Uterus (tissue), 4 donors: ENCODE results near the gene MEIOB. TPM values are rescaled to one million over a fixed set of nuclear protein-coding genes. Genes with fewer than 3 reads are reported as not detected.
A peak's percentile ranks its signal among the peaks of the same experiment; 100 is the strongest.

ENCODE experiments used
- DNase-seq, 2 donors: peaks; one replicate each; pipeline ENCODE4 v3.0.0-alpha.2; 2019 to 2020
- H3K27ac ChIP-seq, 2 donors: fragments of 200-600 bp; sonication (generic); 1 replicate in 1 of 2; 2 replicates in 1 of 2; pipeline ENCODE4 v1.5.1; 2016 to 2018
- H3K27me3 ChIP-seq, 2 donors: fragments of 200-600 bp; sonication (generic); one replicate each; pipeline ENCODE4 v1.5.1; 2018 to 2019; ENCODE audit warnings: control low read depth in 1 of 2
- H3K36me3 ChIP-seq, 2 donors: fragments of 200-600 bp; sonication (generic); one replicate each; pipeline ENCODE4 v1.5.1; 2019; ENCODE audit warnings: control low read depth in 1 of 2
- H3K4me1 ChIP-seq, 2 donors: fragments of 200-600 bp; sonication (generic); one replicate each; pipeline ENCODE4 v1.5.1; 2018 to 2019; ENCODE audit warnings: control low read depth in 1 of 2
- H3K4me3 ChIP-seq, 2 donors: fragments of 200-600 bp; sonication (generic); 1 replicate in 1 of 2; 2 replicates in 1 of 2; pipeline ENCODE4 v1.5.1; 2018 to 2019; ENCODE audit warnings: mild to moderate bottlenecking in 1 of 2
- H3K9me3 ChIP-seq, 2 donors: fragments of 200-600 bp; sonication (generic); one replicate each; pipeline ENCODE4 v1.5.1; 2019; ENCODE audit warnings: control low read depth in 1 of 2
- CTCF ChIP-seq, 4 experiments: fragments of 200-600 bp in 2 of 4; fragments of 450-650 bp in 2 of 4; sonication (generic) in 2 of 4; IDR thresholded peaks; one replicate each; pipeline ENCODE4 v1.5.1; 2016 to 2019; ENCODE audit warnings: antibody characterized with exemption in 4 of 4, mild to moderate bottlenecking in 2 of 4, moderate library complexity in 1 of 4
- POLR2A ChIP-seq, 2 donors: fragments of 450-650 bp; IDR thresholded peaks; one replicate each; pipeline ENCODE4 v1.6.1; 2016; ENCODE audit warnings: antibody characterized with exemption in 2 of 2, mild to moderate bottlenecking in 1 of 2, moderate library complexity in 1 of 2
- intact Hi-C: fragments of 100-400 bp; cut with DNase I; formaldehyde crosslinking; loops from one replicate; pipeline ENCODE4 v1.15.1; 2023; ENCODE audit warnings: low total_unique reads
- total RNA-seq, 4 donors: library from RNA; depleted of rRNA in 3 of 4; stranded (reverse); fragments of >200 nt in 3 of 4; gene quantifications; one replicate each; pipeline versions ENCODE4 v1.1.0 to v1.2.4, GENCODE V29; 2014 to 2023
- donor health status: DM: yes; HTN: yes; CAD: no.

MEIOB gene
- total RNA-seq, 4 donors from 2014 or later, result 0.48 to 0.76 TPM; not detected in 2

GRCh38 chr16:1789643-1790045 is 82.3 kb downstream of the MEIOB start:
- Histone ChIP-seq H3K36me3 (no peaks in the 10 kb centered on the region), H3K27ac (no peak overlapping the region), H3K27me3 (no peaks in the 10 kb centered on the region), H3K4me3 (no peak overlapping the region), H3K4me1 (no peaks in the 10 kb centered on the region), H3K9me3 (no peaks in the 10 kb centered on the region)
- no peak for TF ChIP-seq POLR2A (IDR thresholded peaks at IDR 0.05)
- no peak for TF ChIP-seq CTCF (IDR thresholded peaks at IDR 0.05)
- peak in 1 of 2 donors; percentile 16 for DNase-seq
- intact Hi-C loops, result no loop called here

DNA sequence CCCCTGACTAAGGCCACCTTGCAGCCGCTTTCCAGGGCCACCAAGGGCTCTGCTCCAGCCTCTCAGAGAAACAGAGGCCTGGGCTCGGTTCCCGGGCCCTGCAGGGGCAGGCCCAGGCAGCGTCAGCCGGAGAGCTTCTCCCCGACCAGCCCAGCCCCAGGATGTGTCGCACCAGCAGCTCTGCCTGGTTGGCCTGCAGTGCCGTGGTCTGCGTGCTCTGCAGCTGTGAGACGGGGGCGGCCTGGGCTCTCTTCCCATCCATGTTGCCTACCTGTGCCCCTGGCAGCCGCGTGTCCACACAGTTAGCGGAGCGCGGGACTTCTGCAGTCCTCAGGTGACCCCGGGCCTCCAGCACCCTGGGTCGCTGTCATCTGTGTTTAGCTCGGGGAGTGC is 83.3 kb downstream of the MEIOB start:
- intact Hi-C loops, result no loop called here
- peak in 1 of 2 donors; percentile 14 for DNase-seq
- H3K27ac ChIP-seq, result no peak overlapping the region
- no peaks in the 10 kb centered on the region for H3K27me3 ChIP-seq
- no peaks in the 10 kb centered on the region for H3K9me3 ChIP-seq
- no peak for TF ChIP-seq POLR2A (IDR thresholded peaks at IDR 0.05)
- no peak for TF ChIP-seq CTCF (IDR thresholded peaks at IDR 0.05)
- H3K36me3 ChIP-seq, result no peaks in the 10 kb centered on the region
- H3K4me3 ChIP-seq, result no peak overlapping the region
- no peaks in the 10 kb centered on the region for H3K4me1 ChIP-seq

- Histone ChIP-seq H3K4me1 (no peaks in the 10 kb centered on the region), H3K9me3 (no peaks in the 10 kb centered on the region), H3K27me3 (no peaks in the 10 kb centered on the region), H3K4me3 (no peak overlapping the region), H3K36me3 (no peaks in the 10 kb centered on the region), H3K27ac (no peak overlapping the region)
- no peak for TF ChIP-seq CTCF (IDR thresholded peaks at IDR 0.05)
- TF ChIP-seq POLR2A (IDR thresholded peaks at IDR 0.05), result no peak
- intact Hi-C loops, result no loop called here
- DNase-seq, result peak in 1 of 2 donors; percentile 13
Observed at GRCh38 chr16:1788095-1788707, 83.8 kb downstream of the MEIOB start.

GRCh38 chr16:1787322-1788094 is 84.5 kb downstream of the MEIOB start:
- Histone ChIP-seq H3K27ac (no peak overlapping the region), H3K4me1 (no peaks in the 10 kb centered on the region), H3K36me3 (no peaks in the 10 kb centered on the region), H3K9me3 (no peaks in the 10 kb centered on the region), H3K27me3 (no peaks in the 10 kb centered on the region), H3K4me3 (no peak overlapping the region)
- DNase-seq, result peak in 1 of 2 donors; percentile 15
- TF ChIP-seq POLR2A (IDR thresholded peaks at IDR 0.05), result no peak
- intact Hi-C loops, result no loop called here

DNA sequence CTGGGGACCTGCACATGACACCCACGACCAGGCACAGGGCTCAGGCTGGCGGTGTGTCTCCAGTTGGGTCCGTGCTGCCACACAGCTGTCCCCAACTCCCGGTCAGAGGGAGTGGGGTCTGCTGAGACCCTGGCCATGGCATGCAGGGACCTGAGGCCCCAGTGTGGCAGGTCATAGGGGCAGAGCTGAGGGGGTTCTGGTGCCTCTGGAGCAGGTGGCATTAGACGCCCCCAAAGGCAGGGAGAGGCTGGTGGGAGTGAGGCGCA is 85.0 kb downstream of the MEIOB start:
- no peak overlapping the region for H3K27ac ChIP-seq
- H3K36me3 ChIP-seq, result no peaks in the 10 kb centered on the region
- no peaks in the 10 kb centered on the region for H3K9me3 ChIP-seq
- H3K4me1 ChIP-seq, result no peaks in the 10 kb centered on the region
- intact Hi-C loops, result no loop called here
- no peak overlapping the region for H3K4me3 ChIP-seq
- TF ChIP-seq POLR2A (IDR thresholded peaks at IDR 0.05) (no peak), CTCF (IDR thresholded peaks at IDR 0.05) (no peak)
- no peak for DNase-seq
- no peaks in the 10 kb centered on the region for H3K27me3 ChIP-seq
